GM12878 (cell line): ENCODE data around the gene ACTBL2. TPM values are rescaled to one million over a fixed set of nuclear protein-coding genes. Genes with fewer than 3 reads are reported as not detected.

Source experiments
- ATAC-seq: fragments of 200-7000 bp; cut with Tn5 transposase; 3 replicates; pipeline ENCODE4 v1.9.1; 2020; ENCODE audit warnings: mild to moderate bottlenecking, moderate library complexity
- BruUV-seq: library from RNA; stranded (reverse); fragments of 400-500 nt; replicated peaks from 2 replicates; lab custom pipeline; 2021; lab: Mats Ljungman, UMichigan
- CTCF ChIA-PET: fragments of 300-600 bp; sonication (Branson Sonifier 250); formaldehyde crosslinking; extraction: SDS; loops from one replicate; lab custom pipeline; 2021; ENCODE audit warnings: inconsistent platforms; lab: Yijun Ruan, JAX
- POLR2A ChIA-PET: fragments of 350-600 bp; formaldehyde crosslinking; extraction: SDS; loops from one replicate; lab custom pipeline; 2021; ENCODE audit warnings: inconsistent platforms; lab: Charles Lee
- RAD21 ChIA-PET: fragments of 300-600 bp; sonication (Branson Sonifier 250); formaldehyde crosslinking; loops from one replicate; lab custom pipeline; 2023; ENCODE audit warnings: antibody characterized with exemption; ENCODE audit not compliant: unreplicated experiment; lab: Charles Lee
- SMC1A ChIA-PET: fragments of 300-600 bp; sonication (Branson Sonifier 250); formaldehyde crosslinking; loops from one replicate; lab custom pipeline; 2023; ENCODE audit not compliant: unreplicated experiment, uncharacterized antibody; lab: Charles Lee
- DNase-seq: peaks from one replicate; pipeline ENCODE4 v3.0.0-alpha.2; 2011; ENCODE audit warnings: low read depth, low spot score
- FAIRE-seq: peaks from 3 replicates; lab custom pipeline; 2011; peaks lifted over from hg19 to GRCh38; lab: Jason Lieb, UNC
- H2AFZ ChIP-seq: 2 replicates; pipeline ENCODE4 v1.6.0; 2011; ENCODE audit warnings: low read depth, low read length, control low read depth; ENCODE audit not compliant: control insufficient read depth
- H3K27ac ChIP-seq: 2 replicates; pipeline ENCODE4 v1.5.1; 2011; ENCODE audit warnings: control low read depth; ENCODE audit not compliant: control insufficient read depth, insufficient read depth
- H3K27me3 ChIP-seq, 2 experiments: replicated peaks in 1 of 2; 2 replicates each; pipeline versions ENCODE4 v1.6.0 to v1.6.1; 2011; ENCODE audit warnings: low read length in 1 of 2; ENCODE audit not compliant: control insufficient read depth in 2 of 2, insufficient read depth in 2 of 2
- H3K36me3 ChIP-seq, 2 experiments: 2 replicates each; pipeline ENCODE4 v1.5.1; 2011; ENCODE audit warnings: low read length in 1 of 2; ENCODE audit not compliant: control insufficient read depth in 2 of 2, insufficient read depth in 2 of 2
- H3K4me1 ChIP-seq: 2 replicates; pipeline ENCODE4 v1.6.1; 2011; ENCODE audit warnings: mild to moderate bottlenecking, low read length, moderate library complexity, mixed read lengths; ENCODE audit not compliant: control insufficient read depth, insufficient read depth
- H3K4me2 ChIP-seq: 2 replicates; pipeline ENCODE4 v1.6.0; 2011; ENCODE audit warnings: control low read depth; ENCODE audit not compliant: control insufficient read depth, insufficient read depth
- H3K4me3 ChIP-seq: fragments of 200-600 bp; sonication (generic); 2 replicates; pipeline ENCODE4 v1.5.1; 2016
- H3K79me2 ChIP-seq: 2 replicates; pipeline ENCODE4 v1.6.0; 2011; ENCODE audit warnings: low read length; ENCODE audit not compliant: control insufficient read depth, insufficient read depth
- H3K9ac ChIP-seq: 2 replicates; pipeline ENCODE4 v1.8.0; 2011; ENCODE audit warnings: low read length, control low read depth, mixed read lengths; ENCODE audit not compliant: control insufficient read depth, insufficient read depth
- H3K9me3 ChIP-seq: replicated peaks from 3 replicates; pipeline ENCODE4 v1.5.1; 2011; ENCODE audit warnings: mild to moderate bottlenecking, low read length; ENCODE audit not compliant: control insufficient read depth, insufficient read depth
- H4K20me1 ChIP-seq: 2 replicates; pipeline ENCODE4 v1.6.0; 2011; ENCODE audit not compliant: control insufficient read depth, insufficient read depth
- CBX5 ChIP-seq: sonication (generic); IDR thresholded peaks from 2 replicates; pipeline ENCODE4 v1.6.1; 2016; ENCODE audit warnings: low read depth, moderate library complexity, mild to moderate bottlenecking, inconsistent platforms
- PAX8 ChIP-seq: fragments of 450-650 bp; IDR thresholded peaks from 2 replicates; pipeline ENCODE4 v1.6.1; 2017; ENCODE audit warnings: mild to moderate bottlenecking, moderate library complexity
- RB1 ChIP-seq: fragments of 450-650 bp; formaldehyde crosslinking; IDR thresholded peaks from 2 replicates; pipeline ENCODE4 v1.6.1; 2017; ENCODE audit warnings: mild to moderate bottlenecking, borderline replicate concordance
- RCOR1 ChIP-seq: conservative IDR thresholded peaks from 2 replicates; pipeline ENCODE4 v1.6.1; 2012; ENCODE audit warnings: low read depth, low read length, improper control_type of control experiment
- SMC3 ChIP-seq: IDR thresholded peaks from 2 replicates; pipeline ENCODE4 v1.6.1; 2011; ENCODE audit warnings: low read length, improper control_type of control experiment, borderline replicate concordance
- SPI1 ChIP-seq: IDR thresholded peaks from 2 replicates; pipeline ENCODE4 v1.6.1; 2011; ENCODE audit warnings: low read depth, mild to moderate bottlenecking, low read length, moderate library complexity, borderline replicate concordance; ENCODE audit not compliant: insufficient read depth
- TCF3 ChIP-seq: IDR thresholded peaks from 2 replicates; pipeline ENCODE4 v1.6.1; 2012; ENCODE audit warnings: low read depth, mild to moderate bottlenecking, low read length, borderline replicate concordance; ENCODE audit not compliant: insufficient read depth
- ZNF622 ChIP-seq: fragments of 450-650 bp; IDR thresholded peaks from 2 replicates; pipeline ENCODE4 v1.6.1; 2017; ENCODE audit warnings: mild to moderate bottlenecking, inconsistent platforms
- WGBS: methylation state at CpG from one replicate; pipeline ENCODE4 v1.1.6; 2016; ENCODE audit warnings: low lambda C conversion rate; ENCODE audit not compliant: insufficient replicate concordance, insufficient coverage; ENCODE audit errors: missing lambda C conversion rate; 5-methylcytosine and 5-hydroxymethylcytosine counted together
- in situ Hi-C: fragments of 300-500 bp; cut with MboI; formaldehyde crosslinking; loops from 9 replicates; pipeline ENCODE4 v1.14.3; 2018; ENCODE audit warnings: mixed read lengths
- intact Hi-C: fragments of 100-400 bp; cut with micrococcal nuclease; formaldehyde crosslinking; loops from one replicate; pipeline ENCODE4 v1.14.2; 2022; ENCODE audit not compliant: unreplicated experiment
- polyA plus RNA-seq, 11 experiments: library from polyadenylated mRNA; depleted of rRNA in 4 of 11; unstranded in 6 of 11; stranded (reverse) in 5 of 11; fragments of >200 nt; fragmentation: Nextera tagmentation in 4 of 11; fragmentation: Illumina TruSeq in 1 of 11; extraction: Ambion mirVana in 4 of 11; extraction: Trizol in 1 of 11; gene quantifications; 1 replicate in 1 of 11; 2 replicates in 10 of 11; pipeline versions ENCODE4 v1.2.1 to v1.2.3, GENCODE V29; 2011 to 2016; ENCODE audit warnings: inconsistent platforms in 2 of 11, missing spikeins in 2 of 11, low read depth in 1 of 11
- total RNA-seq, 4 experiments: library from RNA; depleted of rRNA in 3 of 4; stranded (reverse); fragments of >200 nt in 3 of 4; fragmentation: Illumina TruSeq in 1 of 4; extraction: Trizol in 1 of 4; gene quantifications; 2 replicates each; pipeline versions ENCODE4 v1.2.1 to v1.2.3, GENCODE V29; 2013 to 2021
- TF ChIP-seq, protein P1 (sequence below): IDR thresholded peaks from 2 replicates; pipeline ENCODE4 v1.6.1; 2012; ENCODE audit warnings: mild to moderate bottlenecking, low read depth, low read length
- TF ChIP-seq, protein P2 (sequence below): fragments of 450-650 bp; IDR thresholded peaks from 2 replicates; pipeline ENCODE4 v1.6.1; 2014; ENCODE audit warnings: mild to moderate bottlenecking
- TF ChIP-seq, protein P3 (sequence below): IDR thresholded peaks from 2 replicates; pipeline ENCODE4 v1.6.1; 2012; ENCODE audit warnings: low read length, inconsistent platforms
- TF ChIP-seq, protein P4 (sequence below): fragments of 450-650 bp; IDR thresholded peaks from 2 replicates; pipeline ENCODE4 v1.6.1; 2017; ENCODE audit warnings: mild to moderate bottlenecking, moderate library complexity

Gene ACTBL2
- total and polyA plus RNA-seq, 10 of the 15 experiments (the other 5 are each of a cell fraction or from before 2014, with no cell fraction given) = 0.04 to 0.06 (median 0.04) TPM; not detected in 7

DNA sequence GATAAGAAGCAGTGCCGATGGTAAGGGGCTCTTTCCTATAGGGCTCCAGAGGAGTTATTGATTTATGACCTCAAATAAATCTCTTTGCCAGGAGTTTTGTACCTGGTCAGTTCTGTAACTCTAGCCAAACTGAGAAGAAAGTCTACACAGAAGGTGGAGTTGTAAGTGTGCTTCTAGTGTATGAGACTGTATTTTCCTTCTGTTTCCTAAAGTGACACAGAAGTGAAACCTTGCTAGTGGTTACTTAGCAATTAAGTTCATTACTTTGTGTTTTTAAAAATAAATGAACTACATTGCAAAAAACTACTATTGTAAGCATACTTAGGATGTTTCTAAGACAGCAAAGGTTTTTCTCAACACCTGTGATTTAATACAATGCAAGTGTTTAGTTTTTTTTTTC lies 48.7 kb upstream of the ACTBL2 start (continued):
- TF ChIP-seq, protein P1, sequence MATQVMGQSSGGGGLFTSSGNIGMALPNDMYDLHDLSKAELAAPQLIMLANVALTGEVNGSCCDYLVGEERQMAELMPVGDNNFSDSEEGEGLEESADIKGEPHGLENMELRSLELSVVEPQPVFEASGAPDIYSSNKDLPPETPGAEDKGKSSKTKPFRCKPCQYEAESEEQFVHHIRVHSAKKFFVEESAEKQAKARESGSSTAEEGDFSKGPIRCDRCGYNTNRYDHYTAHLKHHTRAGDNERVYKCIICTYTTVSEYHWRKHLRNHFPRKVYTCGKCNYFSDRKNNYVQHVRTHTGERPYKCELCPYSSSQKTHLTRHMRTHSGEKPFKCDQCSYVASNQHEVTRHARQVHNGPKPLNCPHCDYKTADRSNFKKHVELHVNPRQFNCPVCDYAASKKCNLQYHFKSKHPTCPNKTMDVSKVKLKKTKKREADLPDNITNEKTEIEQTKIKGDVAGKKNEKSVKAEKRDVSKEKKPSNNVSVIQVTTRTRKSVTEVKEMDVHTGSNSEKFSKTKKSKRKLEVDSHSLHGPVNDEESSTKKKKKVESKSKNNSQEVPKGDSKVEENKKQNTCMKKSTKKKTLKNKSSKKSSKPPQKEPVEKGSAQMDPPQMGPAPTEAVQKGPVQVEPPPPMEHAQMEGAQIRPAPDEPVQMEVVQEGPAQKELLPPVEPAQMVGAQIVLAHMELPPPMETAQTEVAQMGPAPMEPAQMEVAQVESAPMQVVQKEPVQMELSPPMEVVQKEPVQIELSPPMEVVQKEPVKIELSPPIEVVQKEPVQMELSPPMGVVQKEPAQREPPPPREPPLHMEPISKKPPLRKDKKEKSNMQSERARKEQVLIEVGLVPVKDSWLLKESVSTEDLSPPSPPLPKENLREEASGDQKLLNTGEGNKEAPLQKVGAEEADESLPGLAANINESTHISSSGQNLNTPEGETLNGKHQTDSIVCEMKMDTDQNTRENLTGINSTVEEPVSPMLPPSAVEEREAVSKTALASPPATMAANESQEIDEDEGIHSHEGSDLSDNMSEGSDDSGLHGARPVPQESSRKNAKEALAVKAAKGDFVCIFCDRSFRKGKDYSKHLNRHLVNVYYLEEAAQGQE = no peak
- TF ChIP-seq, all 136 proteins: peak for 0

DNA sequence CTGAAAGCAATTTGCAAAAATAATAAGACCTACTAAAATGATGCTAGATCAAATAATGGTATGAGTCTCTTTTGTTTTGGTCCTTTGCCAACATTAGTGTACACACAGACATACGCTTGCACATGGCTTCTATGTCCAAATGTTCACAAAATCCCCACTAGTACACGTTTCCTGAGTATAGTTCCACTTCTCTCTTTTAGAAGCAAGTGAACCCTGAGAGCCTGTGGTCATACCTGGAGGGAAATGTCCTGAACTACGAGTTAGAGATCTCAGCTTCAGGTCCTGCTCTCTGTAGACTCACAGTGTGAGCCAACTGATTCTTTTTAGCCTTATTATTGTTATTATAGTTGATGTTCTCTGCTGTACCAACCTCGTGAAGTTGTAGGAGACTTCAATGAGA lies 47.3 kb upstream of the ACTBL2 start:
- CTCF ChIA-PET = no interaction called here
- POLR2A ChIA-PET = no interaction called here
- SMC1A ChIA-PET = no interaction called here
- H3K4me2 ChIP-seq = no peak overlapping the region; the same call in 1 of the 2 replicates
- WGBS = 6% methylated on average over 4 of the region's 4 CpGs
- BruUV-seq = no TSS peak
- DNase-seq (peak; percentile 19), ATAC-seq (peak; percentile 59; the same call in 2 of the 3 replicates), FAIRE-seq (peak; percentile 13)
- RAD21 ChIA-PET = no interaction called here
- no peaks in the 10 kb centered on the region for H4K20me1 ChIP-seq
- H3K9me3 ChIP-seq = no peaks in the 10 kb centered on the region
- in situ Hi-C loops (no loop called here), intact Hi-C loops (no loop called here)
- no peak for TF ChIP-seq TCF3
- TF ChIP-seq, protein P2, sequence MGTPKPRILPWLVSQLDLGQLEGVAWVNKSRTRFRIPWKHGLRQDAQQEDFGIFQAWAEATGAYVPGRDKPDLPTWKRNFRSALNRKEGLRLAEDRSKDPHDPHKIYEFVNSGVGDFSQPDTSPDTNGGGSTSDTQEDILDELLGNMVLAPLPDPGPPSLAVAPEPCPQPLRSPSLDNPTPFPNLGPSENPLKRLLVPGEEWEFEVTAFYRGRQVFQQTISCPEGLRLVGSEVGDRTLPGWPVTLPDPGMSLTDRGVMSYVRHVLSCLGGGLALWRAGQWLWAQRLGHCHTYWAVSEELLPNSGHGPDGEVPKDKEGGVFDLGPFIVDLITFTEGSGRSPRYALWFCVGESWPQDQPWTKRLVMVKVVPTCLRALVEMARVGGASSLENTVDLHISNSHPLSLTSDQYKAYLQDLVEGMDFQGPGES = no peak
- TF ChIP-seq, protein P3, sequence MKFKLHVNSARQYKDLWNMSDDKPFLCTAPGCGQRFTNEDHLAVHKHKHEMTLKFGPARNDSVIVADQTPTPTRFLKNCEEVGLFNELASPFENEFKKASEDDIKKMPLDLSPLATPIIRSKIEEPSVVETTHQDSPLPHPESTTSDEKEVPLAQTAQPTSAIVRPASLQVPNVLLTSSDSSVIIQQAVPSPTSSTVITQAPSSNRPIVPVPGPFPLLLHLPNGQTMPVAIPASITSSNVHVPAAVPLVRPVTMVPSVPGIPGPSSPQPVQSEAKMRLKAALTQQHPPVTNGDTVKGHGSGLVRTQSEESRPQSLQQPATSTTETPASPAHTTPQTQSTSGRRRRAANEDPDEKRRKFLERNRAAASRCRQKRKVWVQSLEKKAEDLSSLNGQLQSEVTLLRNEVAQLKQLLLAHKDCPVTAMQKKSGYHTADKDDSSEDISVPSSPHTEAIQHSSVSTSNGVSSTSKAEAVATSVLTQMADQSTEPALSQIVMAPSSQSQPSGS = 0 out of 2 replicates have a peak, but pooled peaks have one; percentile 17
- TF ChIP-seq PAX8 = peak; percentile 60; the same call in 1 of the 2 replicates
- TF ChIP-seq, protein P4, sequence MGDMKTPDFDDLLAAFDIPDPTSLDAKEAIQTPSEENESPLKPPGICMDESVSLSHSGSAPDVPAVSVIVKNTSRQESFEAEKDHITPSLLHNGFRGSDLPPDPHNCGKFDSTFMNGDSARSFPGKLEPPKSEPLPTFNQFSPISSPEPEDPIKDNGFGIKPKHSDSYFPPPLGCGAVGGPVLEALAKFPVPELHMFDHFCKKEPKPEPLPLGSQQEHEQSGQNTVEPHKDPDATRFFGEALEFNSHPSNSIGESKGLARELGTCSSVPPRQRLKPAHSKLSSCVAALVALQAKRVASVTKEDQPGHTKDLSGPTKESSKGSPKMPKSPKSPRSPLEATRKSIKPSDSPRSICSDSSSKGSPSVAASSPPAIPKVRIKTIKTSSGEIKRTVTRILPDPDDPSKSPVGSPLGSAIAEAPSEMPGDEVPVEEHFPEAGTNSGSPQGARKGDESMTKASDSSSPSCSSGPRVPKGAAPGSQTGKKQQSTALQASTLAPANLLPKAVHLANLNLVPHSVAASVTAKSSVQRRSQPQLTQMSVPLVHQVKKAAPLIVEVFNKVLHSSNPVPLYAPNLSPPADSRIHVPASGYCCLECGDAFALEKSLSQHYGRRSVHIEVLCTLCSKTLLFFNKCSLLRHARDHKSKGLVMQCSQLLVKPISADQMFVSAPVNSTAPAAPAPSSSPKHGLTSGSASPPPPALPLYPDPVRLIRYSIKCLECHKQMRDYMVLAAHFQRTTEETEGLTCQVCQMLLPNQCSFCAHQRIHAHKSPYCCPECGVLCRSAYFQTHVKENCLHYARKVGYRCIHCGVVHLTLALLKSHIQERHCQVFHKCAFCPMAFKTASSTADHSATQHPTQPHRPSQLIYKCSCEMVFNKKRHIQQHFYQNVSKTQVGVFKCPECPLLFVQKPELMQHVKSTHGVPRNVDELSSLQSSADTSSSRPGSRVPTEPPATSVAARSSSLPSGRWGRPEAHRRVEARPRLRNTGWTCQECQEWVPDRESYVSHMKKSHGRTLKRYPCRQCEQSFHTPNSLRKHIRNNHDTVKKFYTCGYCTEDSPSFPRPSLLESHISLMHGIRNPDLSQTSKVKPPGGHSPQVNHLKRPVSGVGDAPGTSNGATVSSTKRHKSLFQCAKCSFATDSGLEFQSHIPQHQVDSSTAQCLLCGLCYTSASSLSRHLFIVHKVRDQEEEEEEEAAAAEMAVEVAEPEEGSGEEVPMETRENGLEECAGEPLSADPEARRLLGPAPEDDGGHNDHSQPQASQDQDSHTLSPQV = no peak
- TF ChIP-seq SMC3 = no peak
- TF ChIP-seq RB1 = no peak
- no peak for TF ChIP-seq CBX5
- no peak for TF ChIP-seq RCOR1
- no peak for TF ChIP-seq ZNF622
- peak; percentile 78; the same call in 1 of the 2 replicates for TF ChIP-seq SPI1
- no peaks in the 10 kb centered on the region for H3K27me3 ChIP-seq
- H2AFZ ChIP-seq = no peak overlapping the region
- no peak overlapping the region for H3K4me3 ChIP-seq
- no peak overlapping the region for H3K9ac ChIP-seq
- no peaks in the 10 kb centered on the region for H3K79me2 ChIP-seq
- H3K4me1 ChIP-seq = peaks cover 3% of the 10 kb centered on the region
- H3K27ac ChIP-seq = no peak overlapping the region
- no peaks in the 10 kb centered on the region for H3K36me3 ChIP-seq
